GM12872 (cell line): ENCODE data around the gene ZNF337.

Experiments
- TF ChIP-seq, protein P1 (sequence below): IDR thresholded peaks from 3 replicates; pipeline ENCODE4 v1.5.1; 2011; ENCODE audit warnings: low read depth, mild to moderate bottlenecking, low read length, moderate library complexity; ENCODE audit not compliant: insufficient read depth

Gene ZNF337

DNA sequence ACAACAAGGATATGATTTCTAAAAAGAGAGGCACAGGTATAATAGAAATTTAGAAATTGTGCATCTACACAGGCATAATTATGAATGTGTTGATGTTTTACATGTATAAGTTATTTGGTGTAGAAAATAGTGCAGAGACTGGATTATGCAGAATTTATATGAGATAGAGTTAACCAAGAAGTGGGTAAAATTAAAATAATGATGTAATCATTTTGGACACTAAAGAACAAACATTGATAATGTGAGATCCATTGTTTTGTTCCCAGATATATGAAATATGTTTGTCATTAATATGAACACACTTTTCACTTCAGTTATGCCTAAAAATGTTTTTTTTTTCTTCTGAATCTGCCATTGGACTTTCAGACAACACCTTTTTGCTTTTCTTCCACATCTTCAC is 37.2 kb upstream of the ZNF337 start:
- TF ChIP-seq, protein P1, sequence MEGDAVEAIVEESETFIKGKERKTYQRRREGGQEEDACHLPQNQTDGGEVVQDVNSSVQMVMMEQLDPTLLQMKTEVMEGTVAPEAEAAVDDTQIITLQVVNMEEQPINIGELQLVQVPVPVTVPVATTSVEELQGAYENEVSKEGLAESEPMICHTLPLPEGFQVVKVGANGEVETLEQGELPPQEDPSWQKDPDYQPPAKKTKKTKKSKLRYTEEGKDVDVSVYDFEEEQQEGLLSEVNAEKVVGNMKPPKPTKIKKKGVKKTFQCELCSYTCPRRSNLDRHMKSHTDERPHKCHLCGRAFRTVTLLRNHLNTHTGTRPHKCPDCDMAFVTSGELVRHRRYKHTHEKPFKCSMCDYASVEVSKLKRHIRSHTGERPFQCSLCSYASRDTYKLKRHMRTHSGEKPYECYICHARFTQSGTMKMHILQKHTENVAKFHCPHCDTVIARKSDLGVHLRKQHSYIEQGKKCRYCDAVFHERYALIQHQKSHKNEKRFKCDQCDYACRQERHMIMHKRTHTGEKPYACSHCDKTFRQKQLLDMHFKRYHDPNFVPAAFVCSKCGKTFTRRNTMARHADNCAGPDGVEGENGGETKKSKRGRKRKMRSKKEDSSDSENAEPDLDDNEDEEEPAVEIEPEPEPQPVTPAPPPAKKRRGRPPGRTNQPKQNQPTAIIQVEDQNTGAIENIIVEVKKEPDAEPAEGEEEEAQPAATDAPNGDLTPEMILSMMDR, result no peak

DNA sequence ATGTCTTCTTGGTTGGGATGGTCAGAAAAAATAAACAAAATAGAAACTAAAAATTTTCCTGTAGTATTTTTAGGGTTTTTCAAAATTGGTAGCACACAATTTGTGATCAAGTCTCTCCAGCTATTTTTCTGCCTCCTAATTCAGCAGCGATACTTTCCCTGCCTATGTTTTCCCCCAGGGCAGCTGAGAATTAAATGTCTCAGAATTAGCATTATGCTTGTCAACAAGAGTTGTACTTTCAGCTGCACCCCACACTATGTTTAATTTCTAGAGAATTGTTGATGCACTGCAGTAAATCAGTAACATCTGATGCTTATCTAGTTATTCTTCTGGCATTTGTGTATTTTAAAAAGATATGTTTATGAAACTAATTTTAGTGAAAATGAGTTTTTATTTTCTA is 34.2 kb upstream of the ZNF337 start:
- TF ChIP-seq, protein P1, result no peak

DNA sequence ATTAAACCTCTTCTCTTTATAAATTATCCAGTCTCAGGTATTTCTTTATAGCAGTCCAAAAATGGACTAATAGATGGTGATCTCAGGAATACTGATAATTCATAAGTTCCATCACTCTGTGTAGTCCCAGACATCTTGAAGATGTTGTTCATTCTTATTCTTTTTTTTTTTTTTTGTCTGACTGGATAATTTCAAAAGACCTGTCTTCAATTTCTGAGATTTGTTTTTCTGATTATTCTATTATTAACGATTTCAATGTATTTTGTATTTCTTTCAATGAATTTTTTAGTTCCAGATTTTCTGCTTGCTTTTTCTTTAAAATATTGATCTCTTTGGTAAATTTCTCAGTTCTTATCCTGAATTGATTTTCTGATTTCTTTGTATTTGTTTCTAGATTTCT is 29.7 kb upstream of the ZNF337 start:
- TF ChIP-seq, protein P1, result no peak

DNA sequence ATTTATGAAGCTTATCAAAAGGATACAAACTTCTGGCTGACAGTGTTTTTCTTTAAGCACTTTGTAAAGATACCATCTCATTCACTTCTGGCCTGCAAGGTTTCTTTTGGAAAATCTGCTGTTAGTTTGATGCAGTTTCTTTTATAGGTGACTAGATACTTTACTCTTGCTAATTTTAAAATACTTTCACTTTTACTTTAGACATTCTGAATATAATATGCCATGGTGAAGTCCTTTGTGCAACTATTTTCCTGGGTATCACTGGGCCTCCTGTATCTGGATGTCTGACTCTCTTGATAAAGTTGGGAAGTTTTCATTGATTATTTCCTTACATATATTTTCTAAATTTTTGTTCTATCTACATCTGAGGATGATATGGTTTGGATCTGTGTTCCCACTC is 29.0 kb upstream of the ZNF337 start:
- TF ChIP-seq, protein P1, result no peak

DNA sequence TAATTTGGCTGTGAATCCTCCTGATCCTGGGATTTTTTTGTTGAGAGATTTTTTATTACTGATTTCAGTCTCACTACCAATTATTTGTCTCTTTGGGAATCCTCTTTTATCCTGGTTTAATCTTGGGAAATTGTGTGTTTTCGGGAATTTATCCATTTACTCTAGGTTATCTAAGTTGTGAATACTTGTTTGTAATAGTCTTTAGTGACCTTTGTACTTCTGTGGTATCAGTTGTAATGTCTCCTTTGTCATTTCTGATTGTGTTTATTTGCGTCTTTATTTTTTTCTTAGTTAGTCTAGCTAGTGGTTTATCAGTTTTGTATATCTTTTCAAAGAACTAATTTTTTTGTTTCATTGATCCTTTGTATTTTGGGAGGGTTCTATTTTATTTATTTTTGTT is 27.3 kb upstream of the ZNF337 start:
- TF ChIP-seq, protein P1, result no peak

DNA sequence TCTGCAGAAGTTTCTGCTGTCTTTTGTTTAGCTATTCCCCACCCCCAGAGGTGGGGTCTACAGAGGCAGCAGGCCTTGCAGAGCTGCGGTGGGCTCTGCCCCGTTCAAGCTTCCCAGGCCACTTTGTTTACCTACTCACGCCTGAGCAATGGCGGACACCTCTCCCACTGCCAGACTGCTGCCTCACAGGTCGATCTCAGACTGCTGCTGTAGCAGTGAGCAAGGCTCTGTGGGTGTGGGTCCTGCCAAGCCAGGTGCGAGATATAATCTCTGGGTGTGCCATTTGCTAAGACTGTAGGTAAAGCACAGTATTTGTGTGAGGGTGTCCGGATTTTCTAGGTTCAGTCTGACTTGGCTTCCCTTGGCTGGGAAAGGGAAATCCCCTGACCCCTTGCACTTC is 23.6 kb upstream of the ZNF337 start:
- TF ChIP-seq, protein P1, result no peak

DNA sequence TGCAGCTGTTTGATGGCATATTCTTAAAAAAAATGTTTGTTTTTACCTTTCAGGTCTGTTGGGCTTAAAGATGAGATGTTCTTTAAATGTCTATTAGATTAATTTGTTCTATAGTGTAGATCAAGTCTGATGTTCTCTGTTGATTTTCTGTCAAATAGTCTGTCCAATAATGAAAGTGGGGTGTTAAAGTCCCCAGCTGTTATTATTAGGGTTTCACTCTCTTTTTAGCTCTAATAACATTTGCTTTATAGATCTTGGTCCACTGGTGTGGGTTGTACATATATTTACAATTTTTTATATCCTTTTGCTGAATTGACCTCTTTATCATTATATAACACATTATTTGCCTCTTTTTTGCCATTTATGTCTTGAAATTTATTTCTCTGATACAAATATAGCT is 11.0 kb upstream of the ZNF337 start:
- TF ChIP-seq, protein P1, result no peak

DNA sequence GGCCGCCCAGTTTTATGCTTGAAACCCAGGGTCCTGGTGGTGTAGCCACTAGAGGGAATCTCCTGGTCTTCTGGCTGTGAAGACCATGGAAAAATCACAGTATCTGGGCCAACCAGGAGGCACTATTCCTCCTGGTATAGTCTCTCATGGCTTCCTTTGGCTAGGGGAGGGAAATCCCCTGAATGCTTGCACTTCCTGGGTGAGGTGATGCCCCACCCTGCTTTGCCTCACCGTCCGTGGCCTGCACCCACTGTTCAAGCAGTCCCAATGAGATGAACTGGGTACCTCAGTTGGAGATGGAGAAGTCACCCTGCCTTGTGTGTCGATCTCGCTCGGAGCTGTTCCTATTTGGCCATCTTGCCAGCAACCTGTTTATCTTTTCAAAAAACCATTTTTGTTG is 10.1 kb upstream of the ZNF337 start:
- TF ChIP-seq, protein P1, result no peak
